ENCODE measurements around the gene BMP7.

GRCh38 chr20:57275813-57276212 is 9.4 kb upstream of the BMP7 start:
- TF ChIP-seq TCF7 (IDR thresholded peaks at IDR 0.05; ENCODE audit: borderline replicate concordance) (no peak), GTF2F1 (IDR thresholded peaks at IDR 0.05; ENCODE audit: low read depth, low read length) (no peak), ZBTB1 (CRISPR knock-in tag; IDR thresholded peaks at IDR 0.05; ENCODE audit: borderline replicate concordance, low read depth) (no peak), GATAD2A (IDR thresholded peaks at IDR 0.05) (no peak), CEBPB (tag; IDR thresholded peaks at IDR 0.05) (no peak), SMARCA4 (IDR thresholded peaks at IDR 0.05) (no peak), KDM1A (IDR thresholded peaks at IDR 0.05) (no peak), GMEB1 (CRISPR knock-in tag; IDR thresholded peaks at IDR 0.05) (no peak)
- TF ChIP-seq, protein P1, sequence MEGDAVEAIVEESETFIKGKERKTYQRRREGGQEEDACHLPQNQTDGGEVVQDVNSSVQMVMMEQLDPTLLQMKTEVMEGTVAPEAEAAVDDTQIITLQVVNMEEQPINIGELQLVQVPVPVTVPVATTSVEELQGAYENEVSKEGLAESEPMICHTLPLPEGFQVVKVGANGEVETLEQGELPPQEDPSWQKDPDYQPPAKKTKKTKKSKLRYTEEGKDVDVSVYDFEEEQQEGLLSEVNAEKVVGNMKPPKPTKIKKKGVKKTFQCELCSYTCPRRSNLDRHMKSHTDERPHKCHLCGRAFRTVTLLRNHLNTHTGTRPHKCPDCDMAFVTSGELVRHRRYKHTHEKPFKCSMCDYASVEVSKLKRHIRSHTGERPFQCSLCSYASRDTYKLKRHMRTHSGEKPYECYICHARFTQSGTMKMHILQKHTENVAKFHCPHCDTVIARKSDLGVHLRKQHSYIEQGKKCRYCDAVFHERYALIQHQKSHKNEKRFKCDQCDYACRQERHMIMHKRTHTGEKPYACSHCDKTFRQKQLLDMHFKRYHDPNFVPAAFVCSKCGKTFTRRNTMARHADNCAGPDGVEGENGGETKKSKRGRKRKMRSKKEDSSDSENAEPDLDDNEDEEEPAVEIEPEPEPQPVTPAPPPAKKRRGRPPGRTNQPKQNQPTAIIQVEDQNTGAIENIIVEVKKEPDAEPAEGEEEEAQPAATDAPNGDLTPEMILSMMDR (IDR thresholded peaks at IDR 0.05 in 2 of 3, conservative IDR thresholded peaks at IDR 0.05 in 1 of 3; ENCODE audit: insufficient read depth in 2 of 3, low read depth in 1 of 3, low read length in 3 of 3), result no peak

Measured in K562 (cell line).